HFFc6 (cell line): ENCODE measurements around the gene EIF5. TPM values are rescaled to one million over a fixed set of nuclear protein-coding genes. Genes with fewer than 3 reads are reported as not detected.

Experiments
- DNase-seq: peaks from one replicate; pipeline ENCODE4 v3.0.0-alpha.2; 2018
- H3K27ac Mint-ChIP-seq: 2 replicates; pipeline ENCODE4 v1.8.0; 2020; ENCODE audit warnings: mild to moderate bottlenecking, mixed read lengths
- H3K27me3 Mint-ChIP-seq: 2 replicates; pipeline ENCODE4 v1.8.0; 2021; ENCODE audit warnings: mild to moderate bottlenecking, moderate library complexity, mixed read lengths; ENCODE audit not compliant: insufficient read depth
- H3K36me3 Mint-ChIP-seq: 2 replicates; pipeline ENCODE4 v1.8.0; 2021; ENCODE audit warnings: low read depth, mixed read lengths
- H3K4me1 Mint-ChIP-seq: 2 replicates; pipeline ENCODE4 v1.8.0; 2020; ENCODE audit warnings: low read depth, mixed read lengths
- H3K4me3 Mint-ChIP-seq: 2 replicates; pipeline ENCODE4 v1.8.0; 2020; ENCODE audit warnings: mild to moderate bottlenecking, moderate library complexity, mixed read lengths
- H3K9me3 Mint-ChIP-seq: 2 replicates; pipeline ENCODE4 v1.8.0; 2020; ENCODE audit warnings: mild to moderate bottlenecking, mixed read lengths
- total RNA-seq, 6 experiments: library from RNA; stranded (reverse); fragmentation: NEBNext Ultra II Directional; extraction: Animal tissue kit (Norgen Biotek cat#: 25700); gene quantifications; 2 replicates in 1 of 6; 3 replicates in 5 of 6; pipeline ENCODE4 v1.2.3, GENCODE V29; 2021
- TF ChIP-seq, protein P1 (sequence below): fragments of 200-600 bp; sonication (generic); IDR thresholded peaks from 2 replicates; pipeline ENCODE4 v1.5.0; 2021; ENCODE audit warnings: antibody characterized with exemption, mild to moderate bottlenecking

Gene EIF5
- total RNA-seq, 6 experiments from 2014 or later, result 181 to 217 (median 203) TPM

DNA sequence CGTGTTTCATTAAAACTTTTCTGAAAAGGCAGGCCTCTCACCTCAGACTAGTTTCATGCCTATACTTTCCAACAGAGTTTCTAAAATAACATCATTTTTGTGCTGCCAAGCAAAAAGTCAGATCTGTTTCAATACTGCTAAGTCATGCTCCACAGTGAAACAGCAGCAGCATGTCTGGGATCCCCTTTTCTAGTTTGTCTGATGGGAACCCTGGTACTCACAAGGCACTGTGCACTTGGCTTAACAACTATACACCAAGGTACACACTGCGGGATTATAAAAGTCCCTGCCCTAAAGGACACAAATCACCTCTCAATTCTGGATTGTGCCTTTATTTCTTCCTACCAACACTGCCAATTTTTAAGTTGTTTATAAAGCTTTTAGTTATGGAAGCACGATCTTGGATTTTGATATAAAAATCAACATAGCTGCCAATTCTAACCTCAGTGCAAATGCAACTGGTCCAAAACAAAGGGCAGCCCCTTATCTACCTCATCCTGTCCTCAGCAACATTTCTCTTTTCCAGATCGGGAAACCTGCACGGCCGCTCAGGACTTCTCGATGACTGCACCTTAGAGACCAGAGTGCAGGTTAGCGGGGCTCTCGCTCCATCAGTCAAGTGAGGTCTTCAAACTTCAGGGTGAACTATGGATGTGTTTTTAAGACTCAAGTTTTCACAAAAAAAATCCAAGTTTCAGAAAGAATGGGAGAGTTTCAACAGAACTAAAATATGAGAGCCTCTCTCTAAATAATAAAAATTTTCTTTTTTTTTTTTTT is 1.7 kb upstream of the EIF5 start:
- H3K4me1 Mint-ChIP-seq, result peaks cover 19% of the 10 kb centered on the region
- peaks cover 10% of the 10 kb centered on the region for H3K27me3 Mint-ChIP-seq
- peaks cover 22% of the 10 kb centered on the region for H3K36me3 Mint-ChIP-seq
- H3K4me3 Mint-ChIP-seq, result peak overlapping the region; percentile 96; the same call in 1 of the 2 replicates
- H3K9me3 Mint-ChIP-seq, result no peaks in the 10 kb centered on the region
- peak overlapping the region; percentile 95 for H3K27ac Mint-ChIP-seq
- no peak for DNase-seq
- TF ChIP-seq, protein P1, sequence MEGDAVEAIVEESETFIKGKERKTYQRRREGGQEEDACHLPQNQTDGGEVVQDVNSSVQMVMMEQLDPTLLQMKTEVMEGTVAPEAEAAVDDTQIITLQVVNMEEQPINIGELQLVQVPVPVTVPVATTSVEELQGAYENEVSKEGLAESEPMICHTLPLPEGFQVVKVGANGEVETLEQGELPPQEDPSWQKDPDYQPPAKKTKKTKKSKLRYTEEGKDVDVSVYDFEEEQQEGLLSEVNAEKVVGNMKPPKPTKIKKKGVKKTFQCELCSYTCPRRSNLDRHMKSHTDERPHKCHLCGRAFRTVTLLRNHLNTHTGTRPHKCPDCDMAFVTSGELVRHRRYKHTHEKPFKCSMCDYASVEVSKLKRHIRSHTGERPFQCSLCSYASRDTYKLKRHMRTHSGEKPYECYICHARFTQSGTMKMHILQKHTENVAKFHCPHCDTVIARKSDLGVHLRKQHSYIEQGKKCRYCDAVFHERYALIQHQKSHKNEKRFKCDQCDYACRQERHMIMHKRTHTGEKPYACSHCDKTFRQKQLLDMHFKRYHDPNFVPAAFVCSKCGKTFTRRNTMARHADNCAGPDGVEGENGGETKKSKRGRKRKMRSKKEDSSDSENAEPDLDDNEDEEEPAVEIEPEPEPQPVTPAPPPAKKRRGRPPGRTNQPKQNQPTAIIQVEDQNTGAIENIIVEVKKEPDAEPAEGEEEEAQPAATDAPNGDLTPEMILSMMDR, result no peak

DNA sequence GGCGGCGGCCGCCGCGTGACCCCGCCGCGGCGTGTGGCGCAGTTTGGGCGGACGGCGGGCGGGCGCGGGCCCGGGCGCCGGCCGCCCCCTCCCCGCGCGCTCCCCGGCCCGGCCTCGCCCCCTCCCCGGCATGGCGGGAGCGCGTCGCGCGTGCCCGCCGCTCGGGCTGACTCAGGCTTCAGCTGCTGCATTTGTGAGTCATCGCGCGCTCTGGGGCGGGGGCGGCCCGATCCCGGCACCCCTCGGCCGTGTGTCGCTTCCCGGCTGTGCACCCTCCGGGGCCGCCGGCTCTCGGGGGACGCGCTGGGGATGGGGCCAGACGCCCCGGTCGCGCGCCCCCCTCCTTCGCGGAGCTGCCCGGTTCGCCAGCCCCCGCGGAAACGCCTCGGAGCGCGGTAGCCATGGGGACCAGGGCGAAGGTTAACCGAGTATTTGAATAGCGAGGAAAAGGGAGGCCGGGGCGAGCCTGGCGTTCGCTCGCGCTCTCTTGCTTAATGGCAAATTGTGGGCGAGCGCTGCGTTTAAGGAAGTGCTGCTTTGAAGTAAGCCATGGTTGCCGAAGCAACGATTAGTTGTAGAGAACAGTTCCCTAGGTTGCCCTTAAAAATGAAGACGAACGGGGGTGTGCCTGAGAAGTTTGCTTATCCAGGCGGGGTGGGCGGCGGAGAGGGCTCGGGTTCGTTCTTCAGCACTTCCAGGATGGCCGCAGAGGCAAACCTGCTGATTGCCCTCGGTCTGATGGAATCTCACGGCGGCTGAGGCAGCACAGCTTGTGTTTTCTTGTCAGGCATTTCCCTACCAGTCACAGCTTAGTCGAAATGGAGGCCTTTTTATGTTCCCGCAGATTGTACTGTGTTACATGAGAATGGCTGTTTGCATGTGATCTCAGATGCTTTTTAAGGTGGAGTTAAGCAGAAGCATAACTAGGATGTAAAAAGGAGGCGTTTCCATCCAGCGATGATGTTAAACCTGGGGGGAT is 896 bp downstream of the EIF5 start:
- H3K9me3 Mint-ChIP-seq, result no peaks in the 10 kb centered on the region
- TF ChIP-seq, protein P1, result no peak
- peak overlapping the region; percentile 95 for H3K27ac Mint-ChIP-seq
- H3K4me1 Mint-ChIP-seq, result peaks cover 34% of the 10 kb centered on the region
- peaks cover 2% of the 10 kb centered on the region for H3K27me3 Mint-ChIP-seq
- peaks cover 47% of the 10 kb centered on the region for H3K36me3 Mint-ChIP-seq
- DNase-seq, result peak; percentile 51
- peak overlapping the region; percentile 96 for H3K4me3 Mint-ChIP-seq

DNA sequence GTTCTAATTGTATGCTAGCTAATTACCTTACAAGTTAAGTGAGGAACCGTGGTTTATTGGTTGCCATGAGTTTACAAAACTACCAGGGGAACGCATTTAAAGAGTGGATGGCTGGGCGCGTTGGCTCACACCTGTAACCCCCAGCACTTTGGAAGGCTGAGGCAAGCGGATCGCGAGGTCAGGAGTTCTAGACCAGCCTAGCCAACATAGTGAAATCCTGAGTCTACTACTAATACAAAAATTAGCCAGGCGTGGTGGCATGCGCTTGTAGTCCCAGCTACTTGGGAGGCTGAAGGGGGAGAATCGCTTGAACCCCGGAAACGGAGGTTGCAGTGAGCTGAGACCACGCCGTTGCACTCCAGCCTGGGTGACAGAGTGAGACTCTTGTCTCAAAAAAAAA is 2.2 kb downstream of the EIF5 start:
- Mint-ChIP-seq H3K9me3 (no peaks in the 10 kb centered on the region), H3K27ac (peak overlapping the region; percentile 95), H3K27me3 (peaks cover 2% of the 10 kb centered on the region), H3K4me3 (peak overlapping the region; percentile 96), H3K4me1 (peaks cover 34% of the 10 kb centered on the region), H3K36me3 (peaks cover 58% of the 10 kb centered on the region)
- DNase-seq, result no peak
- TF ChIP-seq, protein P1, result no peak

DNA sequence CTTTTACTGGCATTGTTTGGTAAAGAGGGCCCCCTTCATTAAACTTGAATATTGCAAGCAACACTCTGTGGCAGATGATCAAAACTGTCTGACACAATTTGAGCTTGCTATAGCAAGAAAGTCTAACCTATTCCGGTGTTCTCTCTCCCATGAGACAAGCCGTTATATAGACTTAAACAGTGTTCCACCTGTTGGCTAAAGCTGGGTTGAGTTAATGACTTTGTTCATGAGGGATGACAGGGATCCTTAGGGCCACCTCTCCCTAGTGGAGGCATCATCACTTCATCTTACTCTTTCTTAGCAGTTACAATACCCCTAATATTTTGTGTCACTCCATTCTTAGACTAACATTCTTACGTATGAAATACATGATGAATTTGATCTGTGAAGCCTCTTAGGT is 3.8 kb downstream of the EIF5 start:
- Mint-ChIP-seq H3K27me3 (peaks cover 2% of the 10 kb centered on the region), H3K4me1 (peaks cover 45% of the 10 kb centered on the region), H3K9me3 (no peaks in the 10 kb centered on the region), H3K36me3 (peaks cover 73% of the 10 kb centered on the region), H3K4me3 (no peak overlapping the region), H3K27ac (no peak overlapping the region; the same call in 1 of the 2 replicates)
- DNase-seq, result no peak
- TF ChIP-seq, protein P1, result no peak; the same call in 1 of the 2 replicates

DNA sequence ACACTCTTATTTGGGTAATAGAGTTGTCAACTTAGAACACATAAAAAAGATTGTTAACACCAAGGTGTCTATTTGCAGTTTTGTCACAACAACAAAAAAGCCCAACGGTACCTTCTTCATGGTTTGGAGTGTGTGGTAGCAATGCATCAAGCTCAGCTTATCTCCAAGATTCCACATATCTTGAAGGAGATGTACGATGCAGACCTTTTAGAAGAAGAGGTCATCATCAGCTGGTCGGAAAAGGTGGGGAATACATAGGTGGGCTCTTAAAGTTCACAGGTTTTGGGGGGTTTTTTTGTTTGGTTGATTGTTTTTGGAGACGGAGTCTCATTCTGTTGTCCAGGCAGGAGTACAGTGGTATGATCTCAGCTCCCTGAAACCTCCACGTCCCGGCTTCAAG is 5.5 kb downstream of the EIF5 start:
- TF ChIP-seq, protein P1, result no peak
- Mint-ChIP-seq H3K27ac (no peak overlapping the region), H3K4me1 (peaks cover 49% of the 10 kb centered on the region), H3K4me3 (no peak overlapping the region), H3K36me3 (peaks cover 90% of the 10 kb centered on the region), H3K27me3 (no peaks in the 10 kb centered on the region), H3K9me3 (no peaks in the 10 kb centered on the region)
- DNase-seq, result no peak
